Esophagus (tissue), 2 donors: ENCODE data around the gene LANCL1. TPM values are rescaled to one million over a fixed set of nuclear protein-coding genes. Genes with fewer than 3 reads are reported as not detected.

ENCODE experiments used
- H3K27ac ChIP-seq, 2 donors: one replicate each; pipeline ENCODE4 v1.5.1; 2013; ENCODE audit warnings: low read depth in 2 of 2, mild to moderate bottlenecking in 2 of 2, inconsistent platforms in 1 of 2, low read length in 1 of 2, moderate library complexity in 1 of 2
- H3K27me3 ChIP-seq, 2 donors: one replicate each; pipeline ENCODE4 v1.6.1; 2013; ENCODE audit warnings: low read length in 2 of 2, control low read depth in 1 of 2, mild to moderate bottlenecking in 1 of 2; ENCODE audit not compliant: insufficient read depth in 2 of 2, control insufficient read depth in 1 of 2
- H3K36me3 ChIP-seq, 2 donors: one replicate each; pipeline ENCODE4 v1.6.1; 2013; ENCODE audit warnings: low read length in 1 of 2; ENCODE audit not compliant: control insufficient read depth in 2 of 2, insufficient read depth in 2 of 2
- H3K4me1 ChIP-seq, 2 donors: one replicate each; pipeline ENCODE4 v1.6.1; 2013; ENCODE audit warnings: low read length in 1 of 2; ENCODE audit not compliant: control insufficient read depth in 2 of 2, insufficient read depth in 2 of 2
- H3K4me3 ChIP-seq, 2 donors: one replicate each; pipeline ENCODE4 v1.5.1; 2013; ENCODE audit warnings: low read length in 2 of 2, mild to moderate bottlenecking in 2 of 2, low read depth in 1 of 2, moderate library complexity in 1 of 2
- H3K9me3 ChIP-seq, 2 donors: one replicate each; pipeline ENCODE4 v1.6.1; 2013; ENCODE audit warnings: mild to moderate bottlenecking in 2 of 2, low read depth in 1 of 2, low read length in 1 of 2, moderate library complexity in 1 of 2; ENCODE audit not compliant: control insufficient read depth in 2 of 2, insufficient read depth in 1 of 2
- WGBS, 2 donors: extraction: QIAGEN DNeasy Blood & Tissue Kit; methylation state at CpG; one replicate each; pipeline ENCODE4 v1.1.7; 2013; 5-methylcytosine and 5-hydroxymethylcytosine counted together
- polyA plus RNA-seq, 2 donors: library from polyadenylated mRNA; stranded (reverse); fragments of 200-250 nt; gene quantifications; one replicate each; pipeline ENCODE4 v1.2.3, GENCODE V29; 2013
- donor health status: healthy with polysubstance abuse.
- donor health status: Bipolar disorder and iron deficiency.

The LANCL1 gene
- polyA plus RNA-seq, 2 donors, result 4.4 to 13.8 TPM

DNA sequence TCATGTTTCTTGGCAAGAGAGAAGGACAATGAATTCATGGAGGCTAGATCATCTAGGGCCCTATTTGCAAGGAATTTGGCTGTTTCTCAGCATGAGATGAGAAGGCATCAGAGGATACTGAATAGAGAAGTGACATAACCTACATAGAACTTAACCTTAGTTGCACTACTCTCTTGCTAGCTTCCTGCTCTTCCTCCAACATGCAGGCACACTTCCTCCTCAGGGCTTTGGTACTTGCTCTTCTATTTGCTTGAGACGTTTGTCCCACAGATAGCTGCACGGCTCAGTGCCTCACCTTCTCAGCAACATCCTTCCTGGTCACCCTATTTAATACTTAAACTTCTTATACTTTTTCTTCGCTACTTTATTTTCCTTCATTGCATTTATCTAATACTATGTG is 20.0 kb upstream of the LANCL1 start:
- Histone ChIP-seq H3K4me3 (no peak overlapping the region), H3K27ac (no peak overlapping the region), H3K4me1 (no peaks in the 10 kb centered on the region), H3K36me3 (no peaks in the 10 kb centered on the region), H3K9me3 (peaks cover 2 to 3% of the 10 kb centered on the region in 2 donors), H3K27me3 (no peaks in the 10 kb centered on the region)
- WGBS, 2 donors, result 61 to 62% methylated on average over 3 of the region's 3 CpGs

DNA sequence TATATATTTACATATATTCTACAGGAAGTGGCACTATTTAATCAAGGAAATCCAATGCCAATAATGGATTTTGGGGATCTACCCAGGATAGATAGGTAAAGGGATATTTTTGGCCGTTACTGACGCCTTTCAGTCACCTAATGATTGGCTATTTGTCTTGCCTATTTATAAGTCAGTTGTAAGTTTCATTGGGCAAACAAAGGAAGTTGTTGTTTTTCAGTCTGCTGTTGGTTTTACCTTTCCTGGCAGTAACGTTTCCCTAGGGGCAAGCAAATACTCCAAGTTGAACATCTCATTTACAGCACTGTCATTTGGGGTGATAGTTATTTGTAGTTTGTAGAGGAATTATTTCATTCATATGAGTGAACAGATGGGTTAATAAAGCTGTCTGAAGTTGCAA is 17.0 kb upstream of the LANCL1 start:
- no peaks in the 10 kb centered on the region for H3K27me3 ChIP-seq
- H3K36me3 ChIP-seq, result no peaks in the 10 kb centered on the region
- H3K9me3 ChIP-seq, result no peaks in the 10 kb centered on the region

DNA sequence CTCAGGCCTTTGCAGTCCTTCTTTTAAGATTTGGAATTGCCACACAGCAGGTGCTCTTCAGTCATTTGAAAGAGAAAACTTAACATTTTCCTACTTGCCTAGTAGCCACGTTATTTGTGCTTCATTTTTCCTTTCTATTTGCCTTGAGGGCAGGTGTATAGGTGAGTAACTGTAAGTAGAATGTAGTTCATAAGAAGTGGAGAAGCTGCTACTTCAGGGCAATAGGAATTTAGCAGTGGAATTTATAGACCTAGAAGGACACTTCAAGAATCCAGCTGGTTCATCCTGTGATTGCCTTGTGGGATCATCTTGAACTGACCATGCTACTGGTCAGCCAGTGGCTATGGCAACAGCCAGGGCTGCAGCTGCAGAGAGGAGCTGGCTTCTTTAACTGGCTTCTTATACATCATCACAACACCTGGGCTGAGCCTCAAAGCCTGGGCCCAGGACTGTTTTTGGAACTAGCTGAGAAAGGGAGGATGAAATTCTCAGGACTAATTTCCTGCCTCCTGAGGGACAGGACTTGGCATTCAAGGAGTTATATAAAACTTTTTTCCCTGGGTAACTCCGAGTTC is 5.1 kb upstream of the LANCL1 start:
- Histone ChIP-seq H3K27ac (no peak overlapping the region), H3K27me3 (no peaks in the 10 kb centered on the region), H3K36me3 (no peaks in the 10 kb centered on the region), H3K9me3 (no peaks in the 10 kb centered on the region), H3K4me1 (no peaks in the 10 kb centered on the region), H3K4me3 (no peak overlapping the region)
- 32 to 41% methylated on average over 2 of the region's 2 CpGs for WGBS, 2 donors

More for the DNA sequence above, 17.0 kb upstream of the LANCL1 start:
- Histone ChIP-seq H3K4me3 (no peak overlapping the region), H3K27ac (no peak overlapping the region), H3K4me1 (no peaks in the 10 kb centered on the region)
- 60 to 64% methylated on average over 3 of the region's 3 CpGs for WGBS, 2 donors

DNA sequence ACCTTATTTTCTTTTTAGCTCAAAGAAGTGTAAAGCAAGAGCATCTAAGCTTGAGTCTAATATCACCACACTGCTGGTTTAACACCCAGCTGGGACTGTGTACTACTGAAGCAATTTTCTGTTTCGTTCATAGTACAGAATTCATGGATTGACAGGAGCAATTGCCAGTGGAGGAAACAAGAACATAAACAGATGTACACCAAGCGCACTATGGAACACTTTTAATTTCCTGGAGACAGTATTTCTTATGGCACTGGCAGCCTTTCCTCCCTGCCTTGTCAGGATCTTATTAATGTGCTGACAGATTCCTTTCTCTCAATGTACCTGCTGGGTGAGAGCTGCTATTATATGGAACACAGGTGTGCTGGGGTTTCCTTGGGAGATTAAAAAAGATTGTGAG is 4.2 kb upstream of the LANCL1 start:
- Histone ChIP-seq H3K4me3 (no peak overlapping the region), H3K9me3 (no peaks in the 10 kb centered on the region), H3K27me3 (no peaks in the 10 kb centered on the region), H3K27ac (no peak overlapping the region), H3K4me1 (no peaks in the 10 kb centered on the region), H3K36me3 (no peaks in the 10 kb centered on the region)
- 76 to 84% methylated on average over 2 of the region's 2 CpGs for WGBS, 2 donors

DNA sequence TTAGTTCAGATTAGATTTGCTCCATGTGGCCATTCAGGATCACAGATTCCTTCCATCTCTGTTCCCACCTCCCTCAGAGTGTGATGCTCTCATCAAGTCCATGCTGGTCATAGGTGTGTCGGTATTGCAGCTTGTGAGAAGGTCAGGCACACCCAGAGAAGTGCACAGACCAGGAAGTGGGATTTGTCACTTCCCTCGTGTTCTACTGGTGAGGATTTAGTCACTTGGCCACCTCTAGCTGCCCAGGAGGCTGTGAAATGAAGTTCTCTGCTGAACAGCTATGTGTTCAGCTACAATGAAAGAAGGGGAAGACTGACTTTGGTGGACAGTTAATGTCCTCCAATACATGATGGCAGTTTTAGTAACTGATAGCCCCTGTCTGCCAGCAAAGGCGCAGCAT is 3.5 kb upstream of the LANCL1 start:
- 54 to 60% methylated on average over 3 of the region's 3 CpGs for WGBS, 2 donors
- no peaks in the 10 kb centered on the region for H3K9me3 ChIP-seq

DNA sequence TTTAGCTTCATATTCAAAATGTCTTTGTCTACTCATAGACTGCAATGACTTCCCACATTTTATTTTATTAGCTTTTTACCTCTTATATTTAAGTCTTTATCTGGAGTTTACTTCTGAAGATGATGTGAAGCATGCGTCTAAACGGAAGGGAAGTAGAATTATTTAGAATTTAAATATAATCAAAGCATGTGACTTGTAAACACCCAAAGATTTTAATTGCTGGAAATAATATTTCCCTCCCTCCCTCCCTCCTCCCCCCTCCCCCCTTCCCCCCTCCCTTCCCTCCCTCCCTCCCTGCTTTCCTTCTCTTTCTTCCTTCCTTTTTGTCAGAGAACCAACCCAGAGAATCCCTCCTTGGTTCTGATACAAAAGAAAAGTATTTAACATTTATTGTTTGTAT is 2.1 kb upstream of the LANCL1 start:
- no peaks in the 10 kb centered on the region for H3K27me3 ChIP-seq
- H3K27ac ChIP-seq, result no peak overlapping the region
- WGBS, 2 donors, result 95 to 98% methylated on average over 2 of the region's 2 CpGs
- no peaks in the 10 kb centered on the region for H3K4me1 ChIP-seq
- no peak overlapping the region for H3K4me3 ChIP-seq
- no peaks in the 10 kb centered on the region for H3K36me3 ChIP-seq
- no peaks in the 10 kb centered on the region for H3K9me3 ChIP-seq

More for the DNA sequence above, 3.5 kb upstream of the LANCL1 start:
- no peaks in the 10 kb centered on the region for H3K4me1 ChIP-seq
- H3K4me3 ChIP-seq, result no peak overlapping the region
- no peaks in the 10 kb centered on the region for H3K27me3 ChIP-seq
- no peaks in the 10 kb centered on the region for H3K36me3 ChIP-seq
- no peak overlapping the region for H3K27ac ChIP-seq

DNA sequence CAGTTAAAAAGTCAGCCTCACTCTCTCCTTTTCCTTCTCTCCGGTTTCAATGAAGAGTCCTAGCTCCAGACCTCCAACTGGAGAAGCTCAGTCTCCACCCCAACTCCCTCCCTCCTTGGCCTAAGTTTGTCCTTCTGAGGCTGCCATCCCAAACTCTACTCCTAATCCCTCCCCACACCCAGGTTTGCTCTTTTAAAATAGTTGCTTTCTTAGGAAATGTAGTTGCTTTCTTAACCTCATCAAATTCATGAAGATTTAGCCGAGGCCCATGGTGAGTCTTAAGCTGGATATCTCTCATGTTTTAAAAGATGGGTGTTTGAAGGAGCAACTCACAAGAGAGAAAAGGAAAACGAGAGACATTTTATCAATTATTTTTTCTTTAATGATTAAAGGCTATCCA is 937 bp upstream of the LANCL1 start:
- Histone ChIP-seq H3K9me3 (no peaks in the 10 kb centered on the region), H3K4me3 (peak overlapping the region in 1 of 2 donors; percentile 18), H3K36me3 (no peaks in the 10 kb centered on the region), H3K4me1 (no peaks in the 10 kb centered on the region), H3K27me3 (no peaks in the 10 kb centered on the region), H3K27ac (no peak overlapping the region)
- WGBS, 2 donors, result 61 to 77% methylated on average over 3 of the region's 3 CpGs

DNA sequence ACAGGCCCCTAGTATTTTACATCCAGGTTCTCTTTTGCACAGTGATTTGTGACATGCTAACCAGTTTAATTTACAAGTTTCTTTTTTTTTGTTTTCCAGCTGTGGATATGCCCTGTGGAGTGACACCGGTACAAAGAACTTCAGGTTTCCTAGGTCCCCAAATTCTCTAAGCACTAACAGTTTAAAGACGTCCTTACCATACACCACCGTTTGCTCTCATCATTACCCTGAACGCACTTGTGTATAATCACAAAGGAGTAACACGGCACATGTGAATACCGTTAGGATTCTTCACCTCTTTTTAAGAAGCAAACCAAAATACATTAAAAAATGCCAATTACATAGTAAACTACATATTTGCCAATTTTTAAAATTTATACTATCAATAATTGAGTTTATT is 853 bp downstream of the LANCL1 start:
- no peaks in the 10 kb centered on the region for H3K9me3 ChIP-seq
- no peaks in the 10 kb centered on the region for H3K36me3 ChIP-seq
- no peak overlapping the region for H3K27ac ChIP-seq
- H3K4me1 ChIP-seq, result no peaks in the 10 kb centered on the region
- no peaks in the 10 kb centered on the region for H3K27me3 ChIP-seq
- 21 to 23% methylated on average over 6 of the region's 6 CpGs for whole genome bisulfite sequencing, 2 donors
- peak overlapping the region in 1 of 2 donors; percentile 92 for H3K4me3 ChIP-seq

DNA sequence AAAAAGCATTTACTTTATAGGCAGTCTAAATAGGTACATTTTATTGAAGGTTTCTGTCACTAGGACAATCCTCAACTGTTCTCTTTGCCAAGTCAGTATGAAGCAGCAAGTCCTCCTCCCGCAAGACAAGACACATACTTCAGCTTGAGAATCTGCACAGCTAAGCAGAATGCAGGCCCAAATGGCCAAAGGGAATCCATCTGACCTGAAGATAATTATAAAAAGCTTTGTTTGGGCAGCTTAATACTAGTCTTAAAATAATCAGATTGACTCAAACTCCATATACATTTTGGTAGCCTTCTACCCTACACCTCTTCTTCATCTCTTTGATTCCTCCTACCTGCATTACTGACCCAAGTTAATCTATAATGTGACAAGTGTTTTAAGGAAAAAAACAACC is 1.8 kb downstream of the LANCL1 start:
- WGBS, 2 donors, result 82% methylated on average over 1 of the region's 1 CpG

DNA sequence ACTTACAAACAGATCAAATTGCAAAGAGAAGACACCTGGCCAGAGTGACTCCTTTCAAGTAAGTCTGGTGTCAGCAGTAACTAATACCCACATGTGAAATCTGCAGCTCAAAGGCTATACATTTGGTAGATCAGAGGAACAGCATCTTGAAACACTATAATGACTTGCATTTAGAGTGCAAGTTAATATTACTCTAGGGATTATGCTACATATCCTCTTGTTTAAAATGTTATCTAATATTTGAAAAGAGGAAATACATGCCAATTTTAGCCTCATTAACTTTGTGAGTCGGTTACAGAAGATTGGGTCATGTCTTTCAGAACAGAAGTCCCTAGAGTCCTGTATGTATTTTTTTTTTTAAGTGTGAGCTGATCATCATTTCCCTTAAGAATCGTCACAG is 15.2 kb downstream of the LANCL1 start:
- H3K4me3 ChIP-seq, result no peak overlapping the region
- no peaks in the 10 kb centered on the region for H3K27me3 ChIP-seq
- H3K4me1 ChIP-seq, result no peaks in the 10 kb centered on the region
- no peaks in the 10 kb centered on the region for H3K9me3 ChIP-seq
- 67 to 69% methylated on average over 2 of the region's 2 CpGs for WGBS, 2 donors
- peaks cover 2% of the 10 kb centered on the region in 2 donors for H3K36me3 ChIP-seq
- H3K27ac ChIP-seq, result no peak overlapping the region

More for the DNA sequence above, 1.8 kb downstream of the LANCL1 start:
- Histone ChIP-seq H3K27ac (no peak overlapping the region), H3K4me1 (no peaks in the 10 kb centered on the region), H3K36me3 (no peaks in the 10 kb centered on the region), H3K9me3 (no peaks in the 10 kb centered on the region), H3K27me3 (no peaks in the 10 kb centered on the region), H3K4me3 (no peak overlapping the region)
